ENCODE measurements around the gene TSHZ2.

DNA sequence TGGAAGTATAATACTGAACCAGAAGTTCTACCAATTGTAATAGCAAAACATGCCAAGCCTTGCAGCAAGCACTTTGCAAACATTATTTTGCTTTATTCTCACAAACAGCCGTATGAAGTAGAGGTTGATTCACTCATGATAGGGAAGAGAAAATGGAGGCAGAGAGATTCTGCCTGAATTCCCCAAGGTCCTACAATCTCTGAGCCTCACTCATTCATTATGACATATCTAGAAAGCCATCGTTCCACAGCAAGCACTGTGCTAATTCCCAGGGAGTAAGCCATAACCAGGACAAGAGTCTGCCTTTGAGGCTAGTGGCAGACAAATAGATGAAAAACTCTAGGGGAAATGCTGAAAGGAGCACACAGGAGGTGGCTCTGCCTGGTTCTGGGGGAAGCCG, 288.0 kb downstream of the TSHZ2 start:
- TF ChIP-seq, protein P1, sequence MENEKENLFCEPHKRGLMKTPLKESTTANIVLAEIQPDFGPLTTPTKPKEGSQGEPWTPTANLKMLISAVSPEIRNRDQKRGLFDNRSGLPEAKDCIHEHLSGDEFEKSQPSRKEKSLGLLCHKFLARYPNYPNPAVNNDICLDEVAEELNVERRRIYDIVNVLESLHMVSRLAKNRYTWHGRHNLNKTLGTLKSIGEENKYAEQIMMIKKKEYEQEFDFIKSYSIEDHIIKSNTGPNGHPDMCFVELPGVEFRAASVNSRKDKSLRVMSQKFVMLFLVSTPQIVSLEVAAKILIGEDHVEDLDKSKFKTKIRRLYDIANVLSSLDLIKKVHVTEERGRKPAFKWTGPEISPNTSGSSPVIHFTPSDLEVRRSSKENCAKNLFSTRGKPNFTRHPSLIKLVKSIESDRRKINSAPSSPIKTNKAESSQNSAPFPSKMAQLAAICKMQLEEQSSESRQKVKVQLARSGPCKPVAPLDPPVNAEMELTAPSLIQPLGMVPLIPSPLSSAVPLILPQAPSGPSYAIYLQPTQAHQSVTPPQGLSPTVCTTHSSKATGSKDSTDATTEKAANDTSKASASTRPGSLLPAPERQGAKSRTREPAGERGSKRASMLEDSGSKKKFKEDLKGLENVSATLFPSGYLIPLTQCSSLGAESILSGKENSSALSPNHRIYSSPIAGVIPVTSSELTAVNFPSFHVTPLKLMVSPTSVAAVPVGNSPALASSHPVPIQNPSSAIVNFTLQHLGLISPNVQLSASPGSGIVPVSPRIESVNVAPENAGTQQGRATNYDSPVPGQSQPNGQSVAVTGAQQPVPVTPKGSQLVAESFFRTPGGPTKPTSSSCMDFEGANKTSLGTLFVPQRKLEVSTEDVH (IDR thresholded peaks at IDR 0.05; ENCODE audit: low read depth, partially characterized antibody), result no peak
- TF ChIP-seq ZFX (CRISPR knock-in tag; IDR thresholded peaks at IDR 0.05) (no peak), HNRNPLL (IDR thresholded peaks at IDR 0.05; ENCODE audit: low read depth, low read length, poor library complexity, severe bottlenecking) (no peak), ZBED1 (IDR thresholded peaks at IDR 0.05) (no peak), CEBPB (tag; IDR thresholded peaks at IDR 0.05) (no peak)
